Liver (tissue), 9 donors: ENCODE data around the gene PON2. TPM values are rescaled to one million over a fixed set of nuclear protein-coding genes. Genes with fewer than 3 reads are reported as not detected.

ENCODE experiments used
- DNase-seq: peaks from one replicate; pipeline ENCODE4 v3.0.0-alpha.2; 2017; ENCODE audit warnings: low spot score
- H3K27ac ChIP-seq, 2 donors: one replicate each; pipeline ENCODE4 v1.7.0; 2013; ENCODE audit warnings: inconsistent platforms in 2 of 2, low read length in 2 of 2, control low read depth in 1 of 2, low read depth in 1 of 2, mild to moderate bottlenecking in 1 of 2
- H3K27me3 ChIP-seq, 4 donors: one replicate each; pipeline versions ENCODE4 v1.6.1 to v1.7.0; 2013; ENCODE audit warnings: low read length in 3 of 4, inconsistent platforms in 1 of 4, mild to moderate bottlenecking in 1 of 4, moderate library complexity in 1 of 4; ENCODE audit not compliant: control insufficient read depth in 4 of 4, insufficient read depth in 4 of 4
- H3K36me3 ChIP-seq, 4 donors: one replicate each; pipeline versions ENCODE4 v1.6.1 to v1.7.0; 2013; ENCODE audit warnings: low read length in 3 of 4, mild to moderate bottlenecking in 3 of 4, low read depth in 1 of 4, moderate library complexity in 1 of 4; ENCODE audit not compliant: control insufficient read depth in 4 of 4, insufficient read depth in 3 of 4
- H3K4me1 ChIP-seq, 4 donors: one replicate each; pipeline versions ENCODE4 v1.6.1 to v1.7.0; 2013; ENCODE audit warnings: low read length in 3 of 4, mild to moderate bottlenecking in 3 of 4, moderate library complexity in 1 of 4; ENCODE audit not compliant: control insufficient read depth in 4 of 4, insufficient read depth in 4 of 4
- H3K4me3 ChIP-seq, 3 donors: one replicate each; pipeline versions ENCODE4 v1.6.1 to v1.7.0; 2013; ENCODE audit warnings: low read length in 3 of 3, control low read depth in 1 of 3, low read depth in 1 of 3, mild to moderate bottlenecking in 1 of 3
- H3K9ac ChIP-seq, 2 donors: one replicate each; pipeline ENCODE4 v1.7.0; 2013; ENCODE audit warnings: low read length in 2 of 2, mild to moderate bottlenecking in 2 of 2, moderate library complexity in 2 of 2, control low read depth in 1 of 2, low read depth in 1 of 2
- H3K9me3 ChIP-seq, 4 donors: one replicate each; pipeline versions ENCODE4 v1.6.1 to v1.7.0; 2013; ENCODE audit warnings: low read length in 3 of 4; ENCODE audit not compliant: control insufficient read depth in 4 of 4
- EGR1 ChIP-seq, 2 donors: IDR thresholded peaks; 2 replicates each; pipeline ENCODE4 v1.6.1; 2016 to 2018; ENCODE audit warnings: antibody characterized with exemption in 2 of 2, low read depth in 2 of 2
- FOXA1 ChIP-seq: IDR thresholded peaks from 2 replicates; pipeline ENCODE4 v1.6.1; 2016; ENCODE audit warnings: antibody characterized with exemption
- FOXA2 ChIP-seq: IDR thresholded peaks from 2 replicates; pipeline ENCODE4 v1.6.1; 2016; ENCODE audit warnings: antibody characterized with exemption
- GABPA ChIP-seq, 2 donors: IDR thresholded peaks in 1 of 2; conservative IDR thresholded peaks in 1 of 2; 2 replicates each; pipeline ENCODE4 v1.6.1; 2016; ENCODE audit warnings: antibody characterized with exemption in 2 of 2, mild to moderate bottlenecking in 1 of 2, moderate library complexity in 1 of 2
- NR2F2 ChIP-seq: IDR thresholded peaks from 2 replicates; pipeline ENCODE4 v1.6.1; 2016; ENCODE audit warnings: antibody characterized with exemption
- SP1 ChIP-seq: IDR thresholded peaks from 2 replicates; pipeline ENCODE4 v1.6.1; 2018; ENCODE audit warnings: antibody characterized with exemption, mild to moderate bottlenecking
- TAF1 ChIP-seq: conservative IDR thresholded peaks from 2 replicates; pipeline ENCODE4 v1.6.1; 2016; ENCODE audit warnings: antibody characterized with exemption, mild to moderate bottlenecking
- WGBS: extraction: QIAGEN DNeasy Blood & Tissue Kit; methylation state at CpG from one replicate; pipeline ENCODE4 v1.1.7; 2013; 5-methylcytosine and 5-hydroxymethylcytosine counted together
- polyA plus RNA-seq, 2 donors: library from polyadenylated mRNA; stranded (reverse) in 1 of 2; unstranded in 1 of 2; fragments of 200-250 nt in 1 of 2; fragments of >200 nt in 1 of 2; fragmentation: Nextera tagmentation in 1 of 2; extraction: Ambion mirVana in 1 of 2; gene quantifications; one replicate each; pipeline versions ENCODE4 v1.2.1 to v1.2.3, GENCODE V29; 2013 to 2015
- total RNA-seq, 2 donors: library from RNA; depleted of rRNA; stranded (reverse); fragments of >200 nt; gene quantifications; one replicate each; pipeline ENCODE4 v1.2.3, GENCODE V29; 2014
- TF ChIP-seq, protein P1 (sequence below): IDR thresholded peaks from 2 replicates; pipeline ENCODE4 v1.6.1; 2016; ENCODE audit warnings: antibody characterized with exemption
- TF ChIP-seq, protein P2 (sequence below): IDR thresholded peaks from 2 replicates; pipeline ENCODE4 v1.6.1; 2016; ENCODE audit warnings: antibody characterized with exemption
- TF ChIP-seq, protein P3 (sequence below): IDR thresholded peaks from 2 replicates; pipeline ENCODE4 v1.6.1; 2016; ENCODE audit warnings: antibody characterized with exemption, mild to moderate bottlenecking
- TF ChIP-seq, protein P4 (sequence below): fragments of 150-350 bp; IDR thresholded peaks from 2 replicates; pipeline ENCODE4 v1.5.1; 2017; ENCODE audit warnings: improper control_type of control experiment, low read depth, low read length; ENCODE audit not compliant: missing input control
- donor health status: healthy.
- donor health status: healthy.
- donor health status: healthy.
- donor health status: healthy.
- donor health status: healthy.

Gene PON2
- total and polyA plus RNA-seq, 4 donors = 99.1 to 276 (median 169) TPM

DNA sequence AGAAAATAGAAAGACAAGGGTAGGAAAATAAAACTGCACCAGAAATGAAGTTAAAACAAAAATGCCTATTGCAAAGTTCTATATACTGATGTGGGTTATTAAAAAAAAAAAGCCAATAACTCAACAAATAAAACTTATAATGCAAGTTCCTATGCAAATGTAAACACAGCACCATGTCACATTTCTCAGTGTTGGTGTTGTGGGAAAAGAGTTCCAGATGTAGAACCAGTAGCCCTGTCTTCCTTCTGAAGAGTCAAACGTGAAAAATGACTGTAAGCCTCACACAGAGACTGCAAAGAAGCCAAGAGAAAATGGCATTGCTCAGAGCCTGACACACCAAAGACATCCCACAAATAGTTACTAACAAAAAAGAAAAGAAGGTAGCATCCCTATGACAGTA, 10.1 kb downstream of the PON2 start:
- 66% methylated on average over 1 of the region's 1 CpG for WGBS
- no peak for DNase-seq
- Histone ChIP-seq H3K4me3 (no peak overlapping the region), H3K27ac (no peak overlapping the region), H3K9ac (no peak overlapping the region), H3K4me1 (peaks cover 6 to 30% (median 20%) of the 10 kb centered on the region in 4 donors), H3K9me3 (no peaks in the 10 kb centered on the region), H3K36me3 (no peaks in the 10 kb centered on the region), H3K27me3 (no peaks in the 10 kb centered on the region)
- no peak for TF ChIP-seq GABPA (IDR thresholded peaks at IDR 0.05 in 1 of 2, conservative IDR thresholded peaks at IDR 0.05 in 1 of 2)

DNA sequence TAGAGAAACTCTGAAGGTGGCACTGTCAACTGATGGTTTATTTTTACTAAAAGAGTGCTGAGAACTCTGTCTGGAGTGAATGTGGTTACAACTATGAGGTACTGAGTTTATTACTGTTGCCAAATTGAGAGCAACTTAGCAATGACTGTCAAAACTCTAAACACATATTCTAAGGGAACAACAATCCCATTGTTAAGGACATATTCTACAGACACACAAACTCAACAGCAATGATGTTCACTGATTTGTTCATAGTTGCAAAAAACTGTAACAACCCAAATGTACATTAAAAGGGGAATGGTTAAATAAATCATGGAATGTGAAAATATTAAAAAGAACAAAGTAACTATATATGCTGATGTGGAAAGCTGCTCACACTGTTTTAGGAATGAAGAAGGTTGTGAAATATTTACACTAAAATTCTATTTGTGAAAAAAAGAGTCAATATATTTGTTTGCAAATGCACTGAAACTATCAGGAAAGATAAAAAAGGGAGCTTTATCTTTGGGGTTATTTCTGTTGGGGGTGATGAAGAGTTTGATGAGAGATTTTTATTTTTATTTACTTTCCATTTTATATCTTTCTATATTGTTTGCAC, 12.9 kb downstream of the PON2 start:
- H3K4me3 ChIP-seq = no peak overlapping the region
- H3K27ac ChIP-seq = peak overlapping the region in 1 of 2 donors; percentile 14
- H3K4me1 ChIP-seq = peaks cover 11 to 30% (median 16%) of the 10 kb centered on the region in 4 donors
- H3K36me3 ChIP-seq = no peaks in the 10 kb centered on the region
- DNase-seq = no peak
- H3K9ac ChIP-seq = no peak overlapping the region
- TF ChIP-seq TAF1 (no peak), NR2F2 (no peak), SP1 (no peak)
- H3K9me3 ChIP-seq = no peaks in the 10 kb centered on the region
- H3K27me3 ChIP-seq = no peaks in the 10 kb centered on the region

DNA sequence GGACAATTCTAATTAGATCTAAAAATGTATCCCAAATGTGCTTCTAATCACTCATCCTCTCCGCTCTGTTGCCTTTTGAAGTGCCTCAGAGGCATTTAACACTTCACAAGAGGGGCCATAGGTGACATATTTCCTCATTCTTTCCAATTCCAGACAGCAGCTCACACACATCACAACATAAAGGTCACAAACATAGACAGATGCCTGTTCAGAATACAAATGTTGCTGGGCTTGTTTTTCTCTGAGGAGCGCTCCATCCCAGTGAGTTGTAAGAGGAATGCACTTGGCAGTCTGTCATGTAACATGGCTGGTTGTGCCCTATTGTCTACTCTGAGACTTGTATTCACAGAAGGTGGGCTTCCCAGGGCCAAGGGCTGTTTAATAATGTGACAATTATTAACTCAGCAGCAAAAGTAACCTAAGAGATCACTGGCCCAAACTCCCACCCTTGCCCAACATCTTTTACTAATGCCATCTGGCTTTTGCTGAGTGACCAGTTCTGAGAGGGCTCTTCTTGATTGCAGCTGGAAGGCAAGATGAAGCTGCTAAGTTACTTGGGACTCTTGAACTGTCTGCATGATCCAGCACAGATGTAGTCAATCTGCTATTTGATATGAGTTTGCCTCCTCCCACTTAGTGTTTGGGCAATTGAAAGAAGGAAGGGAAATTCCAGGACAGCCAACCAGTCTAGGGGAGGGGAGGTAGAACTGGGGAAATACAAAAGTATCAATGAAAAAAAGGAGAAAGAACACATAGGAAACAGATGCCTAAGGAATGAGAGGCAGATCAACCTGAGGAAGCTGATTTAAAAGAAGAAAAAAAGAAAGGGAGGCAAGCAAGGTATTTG, 13.6 kb downstream of the PON2 start:
- H3K27me3 ChIP-seq = no peaks in the 10 kb centered on the region
- no peak for TF ChIP-seq FOXA1
- no peak for TF ChIP-seq SP1
- TF ChIP-seq, protein P1, sequence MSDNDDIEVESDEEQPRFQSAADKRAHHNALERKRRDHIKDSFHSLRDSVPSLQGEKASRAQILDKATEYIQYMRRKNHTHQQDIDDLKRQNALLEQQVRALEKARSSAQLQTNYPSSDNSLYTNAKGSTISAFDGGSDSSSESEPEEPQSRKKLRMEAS = no peak
- no peak for TF ChIP-seq FOXA2
- TF ChIP-seq, protein P2, sequence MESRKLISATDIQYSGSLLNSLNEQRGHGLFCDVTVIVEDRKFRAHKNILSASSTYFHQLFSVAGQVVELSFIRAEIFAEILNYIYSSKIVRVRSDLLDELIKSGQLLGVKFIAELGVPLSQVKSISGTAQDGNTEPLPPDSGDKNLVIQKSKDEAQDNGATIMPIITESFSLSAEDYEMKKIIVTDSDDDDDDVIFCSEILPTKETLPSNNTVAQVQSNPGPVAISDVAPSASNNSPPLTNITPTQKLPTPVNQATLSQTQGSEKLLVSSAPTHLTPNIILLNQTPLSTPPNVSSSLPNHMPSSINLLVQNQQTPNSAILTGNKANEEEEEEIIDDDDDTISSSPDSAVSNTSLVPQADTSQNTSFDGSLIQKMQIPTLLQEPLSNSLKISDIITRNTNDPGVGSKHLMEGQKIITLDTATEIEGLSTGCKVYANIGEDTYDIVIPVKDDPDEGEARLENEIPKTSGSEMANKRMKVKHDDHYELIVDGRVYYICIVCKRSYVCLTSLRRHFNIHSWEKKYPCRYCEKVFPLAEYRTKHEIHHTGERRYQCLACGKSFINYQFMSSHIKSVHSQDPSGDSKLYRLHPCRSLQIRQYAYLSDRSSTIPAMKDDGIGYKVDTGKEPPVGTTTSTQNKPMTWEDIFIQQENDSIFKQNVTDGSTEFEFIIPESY = no peak
- no peak for TF ChIP-seq NR2F2
- no peak for TF ChIP-seq TAF1
- no peak for TF ChIP-seq EGR1 (IDR thresholded peaks at IDR 0.05; ENCODE audit: low read depth in 2 of 2)
- TF ChIP-seq GABPA (IDR thresholded peaks at IDR 0.05 in 1 of 2, conservative IDR thresholded peaks at IDR 0.05 in 1 of 2) = no peak
- TF ChIP-seq, protein P3, sequence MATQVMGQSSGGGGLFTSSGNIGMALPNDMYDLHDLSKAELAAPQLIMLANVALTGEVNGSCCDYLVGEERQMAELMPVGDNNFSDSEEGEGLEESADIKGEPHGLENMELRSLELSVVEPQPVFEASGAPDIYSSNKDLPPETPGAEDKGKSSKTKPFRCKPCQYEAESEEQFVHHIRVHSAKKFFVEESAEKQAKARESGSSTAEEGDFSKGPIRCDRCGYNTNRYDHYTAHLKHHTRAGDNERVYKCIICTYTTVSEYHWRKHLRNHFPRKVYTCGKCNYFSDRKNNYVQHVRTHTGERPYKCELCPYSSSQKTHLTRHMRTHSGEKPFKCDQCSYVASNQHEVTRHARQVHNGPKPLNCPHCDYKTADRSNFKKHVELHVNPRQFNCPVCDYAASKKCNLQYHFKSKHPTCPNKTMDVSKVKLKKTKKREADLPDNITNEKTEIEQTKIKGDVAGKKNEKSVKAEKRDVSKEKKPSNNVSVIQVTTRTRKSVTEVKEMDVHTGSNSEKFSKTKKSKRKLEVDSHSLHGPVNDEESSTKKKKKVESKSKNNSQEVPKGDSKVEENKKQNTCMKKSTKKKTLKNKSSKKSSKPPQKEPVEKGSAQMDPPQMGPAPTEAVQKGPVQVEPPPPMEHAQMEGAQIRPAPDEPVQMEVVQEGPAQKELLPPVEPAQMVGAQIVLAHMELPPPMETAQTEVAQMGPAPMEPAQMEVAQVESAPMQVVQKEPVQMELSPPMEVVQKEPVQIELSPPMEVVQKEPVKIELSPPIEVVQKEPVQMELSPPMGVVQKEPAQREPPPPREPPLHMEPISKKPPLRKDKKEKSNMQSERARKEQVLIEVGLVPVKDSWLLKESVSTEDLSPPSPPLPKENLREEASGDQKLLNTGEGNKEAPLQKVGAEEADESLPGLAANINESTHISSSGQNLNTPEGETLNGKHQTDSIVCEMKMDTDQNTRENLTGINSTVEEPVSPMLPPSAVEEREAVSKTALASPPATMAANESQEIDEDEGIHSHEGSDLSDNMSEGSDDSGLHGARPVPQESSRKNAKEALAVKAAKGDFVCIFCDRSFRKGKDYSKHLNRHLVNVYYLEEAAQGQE = no peak
- TF ChIP-seq, protein P4, sequence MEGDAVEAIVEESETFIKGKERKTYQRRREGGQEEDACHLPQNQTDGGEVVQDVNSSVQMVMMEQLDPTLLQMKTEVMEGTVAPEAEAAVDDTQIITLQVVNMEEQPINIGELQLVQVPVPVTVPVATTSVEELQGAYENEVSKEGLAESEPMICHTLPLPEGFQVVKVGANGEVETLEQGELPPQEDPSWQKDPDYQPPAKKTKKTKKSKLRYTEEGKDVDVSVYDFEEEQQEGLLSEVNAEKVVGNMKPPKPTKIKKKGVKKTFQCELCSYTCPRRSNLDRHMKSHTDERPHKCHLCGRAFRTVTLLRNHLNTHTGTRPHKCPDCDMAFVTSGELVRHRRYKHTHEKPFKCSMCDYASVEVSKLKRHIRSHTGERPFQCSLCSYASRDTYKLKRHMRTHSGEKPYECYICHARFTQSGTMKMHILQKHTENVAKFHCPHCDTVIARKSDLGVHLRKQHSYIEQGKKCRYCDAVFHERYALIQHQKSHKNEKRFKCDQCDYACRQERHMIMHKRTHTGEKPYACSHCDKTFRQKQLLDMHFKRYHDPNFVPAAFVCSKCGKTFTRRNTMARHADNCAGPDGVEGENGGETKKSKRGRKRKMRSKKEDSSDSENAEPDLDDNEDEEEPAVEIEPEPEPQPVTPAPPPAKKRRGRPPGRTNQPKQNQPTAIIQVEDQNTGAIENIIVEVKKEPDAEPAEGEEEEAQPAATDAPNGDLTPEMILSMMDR = no peak
- H3K4me3 ChIP-seq = no peak overlapping the region
- DNase-seq = no peak
- no peaks in the 10 kb centered on the region for H3K9me3 ChIP-seq
- 95% methylated on average over 2 of the region's 2 CpGs for whole genome bisulfite sequencing
- peaks cover 13 to 33% (median 17%) of the 10 kb centered on the region in 4 donors for H3K4me1 ChIP-seq
- H3K36me3 ChIP-seq = no peaks in the 10 kb centered on the region
- peak overlapping the region in 1 of 2 donors; percentile 14 for H3K27ac ChIP-seq
- H3K9ac ChIP-seq = no peak overlapping the region
